Activated CD4-positive, alpha-beta T cell treated with anti-CD3 and anti-CD28 coated beads for 48 hours (primary cell): ENCODE measurements around the gene MLLT6.
A peak's percentile ranks its signal among the peaks of the same experiment; 100 is the strongest.

ENCODE experiments used
- DNase-seq: peaks from one replicate; pipeline ENCODE4 v3.0.0-alpha.2; 2020

MLLT6 gene

DNA sequence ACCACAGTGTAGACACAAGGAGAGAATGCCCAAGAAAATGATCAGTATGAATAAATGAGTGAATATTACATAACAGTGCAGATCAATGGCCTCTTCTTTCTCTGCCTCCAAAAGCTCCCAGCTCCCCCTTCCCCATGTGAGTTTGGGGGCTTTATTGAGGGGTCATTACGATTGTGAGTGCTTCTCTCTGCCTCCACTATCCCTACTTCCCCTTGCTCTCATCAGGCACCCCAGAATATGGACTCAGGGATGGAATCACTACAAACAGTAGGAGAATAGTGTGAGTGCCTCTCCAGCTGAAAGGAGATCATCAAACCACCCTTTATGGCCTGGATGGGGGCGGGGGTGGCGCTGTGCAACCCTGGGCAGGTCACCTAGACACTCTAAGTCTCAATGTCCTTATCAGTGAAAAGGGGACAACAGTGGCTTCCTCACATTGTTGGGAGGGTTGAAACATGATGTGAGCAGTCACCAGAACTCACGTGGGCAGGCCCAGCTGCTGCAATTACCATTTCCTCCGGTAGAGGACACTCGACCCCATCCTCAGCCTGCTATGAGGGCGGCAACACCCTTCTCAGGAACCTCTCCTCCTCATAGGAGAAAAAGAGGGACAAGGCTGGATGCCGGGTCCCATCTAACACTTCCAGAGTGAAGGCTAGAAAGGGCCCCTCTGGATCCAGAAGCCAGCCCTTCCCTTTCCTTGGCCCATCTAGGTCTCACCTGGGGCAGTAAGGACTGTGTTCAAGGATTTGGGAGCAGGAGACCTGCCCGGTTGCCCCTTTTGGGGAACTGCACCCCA, 28.2 kb upstream of the MLLT6 start:
- DNase-seq: peak; percentile 90

DNA sequence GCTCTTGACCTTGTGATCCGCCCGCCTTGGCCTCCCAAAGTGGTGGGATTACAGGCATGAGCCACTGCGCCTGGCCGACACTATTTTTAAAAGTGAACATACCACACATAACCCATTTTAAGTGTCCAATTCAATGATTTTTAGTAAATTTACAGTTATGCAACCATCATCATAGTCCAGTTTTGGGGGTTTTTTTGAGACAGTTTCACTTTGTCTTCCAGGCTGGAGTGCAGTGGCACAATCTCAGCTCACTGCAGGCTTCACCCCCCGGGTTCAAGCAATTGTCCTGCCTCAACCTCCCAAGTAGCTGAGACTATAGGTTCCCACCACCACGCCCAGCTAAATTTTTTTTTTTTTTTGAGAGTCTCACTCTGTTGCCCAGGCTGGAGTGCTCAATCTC, 27.3 kb upstream of the MLLT6 start:
- DNase-seq: no peak

DNA sequence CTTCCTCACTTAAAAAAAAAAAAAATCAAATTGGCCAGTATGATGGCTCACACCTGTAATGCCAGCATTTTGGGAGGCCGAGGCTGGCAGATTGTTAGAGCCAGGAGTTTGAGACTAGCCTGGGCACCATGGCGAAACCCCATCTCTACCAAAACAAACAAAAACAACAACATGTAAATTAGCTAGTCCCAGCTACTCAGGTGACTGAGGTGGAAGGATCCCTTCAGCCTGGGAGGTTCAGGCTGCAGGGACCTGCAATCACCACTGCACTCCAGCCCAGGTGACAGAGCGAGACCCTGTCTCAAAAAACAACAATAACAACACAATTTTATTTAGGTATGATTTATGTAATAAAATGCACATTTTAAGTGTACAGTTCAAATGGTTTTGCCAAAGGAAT, 24.0 kb upstream of the MLLT6 start:
- DNase-seq: no peak

DNA sequence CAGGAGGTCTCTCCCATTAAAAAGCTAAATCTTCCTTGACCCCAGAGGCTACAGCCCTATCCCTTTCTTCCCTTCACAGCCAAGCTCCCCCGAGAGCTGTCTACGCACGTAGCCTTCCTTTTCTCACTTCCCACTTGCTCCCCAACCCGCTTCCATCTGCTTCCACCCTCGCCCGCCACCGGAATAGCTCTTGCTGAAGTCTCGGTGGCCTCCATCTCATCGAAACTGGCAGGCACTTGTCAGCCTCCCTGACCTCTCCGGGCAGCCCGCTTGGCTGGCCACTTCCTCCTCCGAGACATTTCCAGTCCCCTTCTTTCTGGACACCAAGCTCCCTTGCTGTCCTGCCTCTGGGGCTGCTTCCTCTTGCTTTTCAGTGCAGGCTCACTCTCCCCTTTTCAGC, 19.6 kb upstream of the MLLT6 start:
- no peak for DNase-seq

DNA sequence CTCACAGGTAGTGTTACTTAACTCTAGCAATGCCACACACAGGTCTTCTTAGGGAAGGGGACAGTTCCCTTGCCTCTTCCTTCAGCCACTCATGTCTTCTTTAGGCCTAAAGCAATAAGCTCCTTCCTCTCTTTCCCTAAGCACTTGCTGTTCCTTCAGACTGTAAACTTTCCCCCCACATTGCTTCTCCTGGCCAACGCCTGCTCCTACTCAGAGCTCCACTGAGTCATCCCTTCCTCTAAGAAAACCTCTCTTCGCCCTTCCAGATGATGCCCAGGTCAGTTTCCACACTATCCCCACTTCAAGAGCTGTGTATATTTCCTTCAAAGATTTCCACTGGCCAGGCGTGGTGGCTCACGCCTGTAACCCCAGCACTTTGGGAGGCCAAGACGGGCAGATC, 17.8 kb upstream of the MLLT6 start:
- DNase-seq: no peak

DNA sequence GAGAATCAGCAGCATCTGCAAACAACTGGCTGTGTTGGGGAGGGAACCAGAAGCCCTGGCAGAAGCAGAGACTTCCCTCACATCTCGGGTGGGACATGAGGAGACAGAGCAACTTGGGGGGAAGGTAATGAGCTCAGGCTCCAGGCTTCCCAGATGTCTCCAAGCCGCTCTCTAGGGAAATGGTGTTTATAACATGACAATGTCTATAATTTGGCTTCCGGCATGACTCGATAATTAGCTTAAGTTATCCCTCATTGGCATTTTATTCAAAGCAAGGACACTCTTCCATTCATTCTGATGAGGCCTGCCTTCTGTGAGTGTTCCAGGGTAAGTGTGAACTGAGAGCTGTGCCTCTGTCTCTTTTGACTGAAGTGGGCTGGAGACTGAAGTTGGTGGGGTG, 14.7 kb upstream of the MLLT6 start:
- no peak for DNase-seq

DNA sequence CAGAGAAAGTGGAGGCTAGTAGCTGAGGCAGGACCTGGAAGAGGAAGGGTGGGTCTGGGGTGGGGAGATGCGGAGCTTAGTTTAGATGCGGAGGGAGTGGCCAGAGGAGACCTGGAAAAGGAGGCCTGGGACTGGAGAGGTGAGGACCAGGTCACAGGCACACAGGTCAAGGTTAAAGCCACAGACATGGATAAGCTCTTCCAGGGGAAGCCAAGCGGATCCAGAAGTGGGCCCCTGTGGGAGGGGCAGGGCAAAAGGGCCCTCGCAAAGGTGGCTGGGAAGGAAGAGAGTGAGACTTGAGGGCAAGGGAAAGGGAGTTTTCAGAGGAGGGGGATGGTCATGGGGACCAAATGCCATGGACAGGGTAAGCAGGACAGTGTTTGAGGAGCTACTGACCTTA, 13.9 kb upstream of the MLLT6 start:
- DNase-seq: no peak

DNA sequence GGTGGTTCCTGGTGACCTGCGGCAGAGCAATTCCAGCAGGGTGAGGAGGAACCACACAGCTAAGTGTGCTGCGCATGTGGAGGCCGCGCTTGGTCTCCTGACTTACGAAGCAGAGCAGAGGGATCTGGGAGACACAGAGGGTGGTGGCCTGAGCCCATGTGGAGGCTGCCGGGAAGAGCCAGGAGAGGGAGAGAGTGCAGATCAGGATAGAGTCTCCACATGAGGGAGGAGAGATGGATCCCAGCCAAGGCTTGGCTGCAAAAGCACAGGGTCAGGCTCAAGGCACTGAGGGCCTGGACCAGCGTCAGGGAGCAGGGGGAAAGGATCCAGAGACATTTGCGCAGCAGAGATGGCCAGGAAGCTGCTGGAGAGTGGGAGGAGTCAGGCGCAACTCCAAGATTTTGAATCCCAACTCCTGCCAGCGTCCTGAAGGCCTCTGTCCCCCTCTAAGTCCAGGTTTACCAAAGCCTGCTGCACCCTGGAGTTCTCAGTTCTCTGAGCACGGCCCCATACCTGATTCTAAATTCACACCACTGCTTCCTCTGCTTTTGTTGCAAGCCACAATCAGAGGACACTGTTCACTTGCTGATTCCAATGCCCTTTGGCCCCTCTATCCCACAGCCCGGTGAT, 11.3 kb upstream of the MLLT6 start:
- no peak for DNase-seq

DNA sequence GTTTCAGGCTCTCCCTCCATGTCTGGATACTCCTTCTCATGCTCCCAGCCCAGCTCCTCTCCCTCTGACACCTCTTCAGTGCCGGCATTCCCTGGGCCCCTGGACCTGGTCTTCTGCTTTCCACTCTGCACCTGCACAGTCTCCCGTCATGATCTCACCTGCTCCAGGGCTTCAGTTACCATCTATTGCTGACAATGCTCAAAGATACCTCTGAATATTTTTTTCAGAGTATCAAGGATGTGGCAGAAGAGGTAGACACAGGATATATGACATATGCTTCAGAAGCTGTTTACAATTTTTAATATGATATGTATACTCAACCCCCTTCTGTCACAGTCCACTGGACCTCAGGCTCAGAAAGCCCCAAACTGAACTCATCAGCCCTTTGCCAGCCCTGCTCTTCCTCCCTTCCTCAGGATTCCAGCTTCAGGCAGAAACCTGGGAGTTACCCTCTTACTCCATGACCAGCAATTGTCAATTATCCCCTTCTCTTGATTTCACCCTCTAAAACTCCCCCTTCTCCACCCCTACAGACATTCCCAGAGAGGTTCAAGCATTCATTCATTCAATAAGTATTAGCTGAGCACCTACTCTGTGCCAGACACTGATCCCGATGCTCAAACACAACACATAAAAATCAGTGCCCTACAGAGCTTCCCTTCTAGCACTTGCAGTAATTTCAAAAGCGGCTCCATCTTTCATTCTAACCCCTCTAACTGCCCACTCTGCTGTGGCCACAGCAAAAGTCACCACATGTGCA, 7.8 kb upstream of the MLLT6 start:
- no peak for DNase-seq

DNA sequence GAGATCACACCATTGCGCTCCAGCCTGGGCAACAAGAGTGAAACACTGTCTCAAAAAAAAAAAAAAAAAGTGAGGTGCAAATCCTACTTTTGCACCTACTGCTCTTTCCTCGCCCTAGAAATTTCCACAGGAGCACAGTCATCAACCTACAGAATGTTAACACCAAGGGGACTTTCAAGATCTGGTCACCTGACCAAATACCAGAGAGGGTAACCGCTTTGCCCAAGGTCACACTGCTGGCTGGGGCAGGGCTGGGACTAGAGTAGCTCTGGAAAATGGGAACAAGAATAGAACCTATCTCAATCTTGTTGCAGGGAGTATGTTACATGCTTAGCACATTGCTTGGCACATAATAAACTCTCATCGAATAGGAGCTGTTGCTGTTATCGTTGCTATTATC, 6.3 kb upstream of the MLLT6 start:
- no peak for DNase-seq

DNA sequence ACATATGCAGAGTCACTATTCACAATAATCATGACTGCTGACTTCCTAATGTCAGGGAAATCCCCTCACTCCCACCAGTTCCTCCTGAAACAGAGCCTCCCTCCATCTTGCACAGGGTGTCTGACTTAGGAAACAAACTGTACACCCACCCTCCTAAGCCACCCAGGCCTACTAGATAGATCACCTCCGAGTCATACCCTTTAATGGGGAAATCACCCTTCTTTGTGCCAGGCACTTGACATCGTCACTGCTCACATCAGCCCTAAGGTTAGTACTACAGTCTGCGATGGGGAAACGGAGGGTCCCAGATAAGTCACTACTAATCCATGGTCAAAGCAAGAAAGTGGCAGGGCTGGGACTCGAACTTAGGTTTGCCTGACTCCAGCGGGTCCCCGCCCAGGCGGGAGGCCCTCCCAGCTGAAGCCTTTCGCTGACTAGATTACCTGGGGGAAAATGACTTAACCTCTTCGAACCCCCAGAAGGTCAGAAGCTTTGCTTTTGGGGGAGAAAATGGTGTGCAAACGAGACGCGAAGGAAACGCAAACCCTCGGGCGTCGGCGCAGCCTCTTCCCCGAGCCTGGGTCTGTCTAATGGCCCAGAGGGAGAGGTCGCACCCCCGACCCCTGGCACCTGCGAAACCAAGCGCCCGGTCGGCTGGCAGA, 3.4 kb upstream of the MLLT6 start:
- peak; percentile 94 for DNase-seq

DNA sequence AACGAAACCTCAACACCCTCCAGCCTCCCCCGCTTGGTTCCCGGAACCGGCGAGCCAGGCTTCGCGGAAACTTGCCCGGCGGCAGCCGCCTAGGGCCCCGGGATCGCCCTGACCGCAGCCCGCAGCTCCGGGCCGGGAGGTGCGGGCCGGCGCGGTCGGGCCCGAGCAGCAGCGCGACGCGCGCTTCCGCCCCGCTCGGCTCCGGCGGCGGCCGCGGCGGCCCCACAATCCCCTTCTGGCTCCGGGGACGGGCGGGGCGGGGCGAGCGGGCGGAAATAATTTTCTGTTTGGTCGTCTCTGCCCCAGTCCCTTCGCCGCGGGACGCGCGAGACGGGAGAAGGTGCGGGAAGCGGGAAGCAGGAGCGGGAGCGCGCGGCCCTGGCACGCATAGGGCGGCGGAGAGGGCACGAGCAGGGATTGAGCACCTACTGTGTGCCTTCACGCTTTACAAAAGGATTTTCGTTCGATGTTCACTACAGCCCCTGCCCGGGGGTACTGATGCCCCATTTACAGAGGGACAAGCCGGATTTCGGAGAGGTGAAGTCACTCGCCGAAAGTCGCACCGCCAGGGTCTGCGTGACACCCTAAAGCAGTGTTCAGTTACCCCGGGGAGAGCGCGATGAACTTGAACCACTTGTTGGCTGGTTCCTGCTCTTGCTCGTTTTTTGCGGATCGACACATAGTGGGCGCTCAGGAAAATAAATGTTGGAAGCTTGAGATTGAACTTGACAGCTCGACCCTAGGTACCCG, 2.7 kb upstream of the MLLT6 start:
- DNase-seq: peak; percentile 87

DNA sequence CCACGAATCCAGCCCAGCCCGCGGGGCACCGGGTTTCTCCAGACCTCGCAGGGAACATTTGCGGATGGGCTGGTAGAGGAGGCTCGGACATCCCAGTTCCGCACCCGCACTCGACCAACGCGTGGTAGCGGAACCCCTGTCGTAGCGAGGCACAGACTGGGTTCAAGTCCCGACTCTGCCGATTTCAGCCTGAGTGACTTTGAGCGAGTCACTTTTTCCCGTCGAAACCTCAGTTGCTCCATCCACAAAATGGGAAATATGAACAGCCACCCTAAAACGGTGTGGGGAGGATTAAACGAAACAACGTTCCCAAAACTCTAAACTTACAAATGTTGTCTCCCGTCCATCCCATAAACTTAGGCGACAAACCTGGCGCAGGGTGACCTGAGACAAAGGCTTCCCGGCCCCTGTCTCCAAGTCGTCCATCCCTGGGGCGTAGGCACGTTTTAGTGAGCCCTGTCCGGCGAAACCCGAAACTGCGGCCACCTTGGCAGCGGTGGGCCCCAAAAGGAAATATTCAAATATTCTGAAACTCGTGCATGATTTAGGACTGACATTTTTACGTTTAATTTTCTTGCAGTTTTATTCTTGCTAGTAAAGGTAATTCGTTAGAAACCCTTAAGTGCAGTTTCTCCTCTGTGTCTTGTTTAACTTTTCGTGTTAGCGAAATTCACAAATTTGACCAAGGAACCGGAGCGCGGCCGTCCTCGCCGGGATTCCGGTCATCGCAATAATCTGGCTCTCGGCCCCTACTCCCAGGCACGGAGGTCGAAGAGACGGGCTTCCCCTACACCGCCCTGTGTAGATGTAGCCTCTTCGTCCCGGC, 1.9 kb upstream of the MLLT6 start:
- DNase-seq: peak; percentile 53

DNA sequence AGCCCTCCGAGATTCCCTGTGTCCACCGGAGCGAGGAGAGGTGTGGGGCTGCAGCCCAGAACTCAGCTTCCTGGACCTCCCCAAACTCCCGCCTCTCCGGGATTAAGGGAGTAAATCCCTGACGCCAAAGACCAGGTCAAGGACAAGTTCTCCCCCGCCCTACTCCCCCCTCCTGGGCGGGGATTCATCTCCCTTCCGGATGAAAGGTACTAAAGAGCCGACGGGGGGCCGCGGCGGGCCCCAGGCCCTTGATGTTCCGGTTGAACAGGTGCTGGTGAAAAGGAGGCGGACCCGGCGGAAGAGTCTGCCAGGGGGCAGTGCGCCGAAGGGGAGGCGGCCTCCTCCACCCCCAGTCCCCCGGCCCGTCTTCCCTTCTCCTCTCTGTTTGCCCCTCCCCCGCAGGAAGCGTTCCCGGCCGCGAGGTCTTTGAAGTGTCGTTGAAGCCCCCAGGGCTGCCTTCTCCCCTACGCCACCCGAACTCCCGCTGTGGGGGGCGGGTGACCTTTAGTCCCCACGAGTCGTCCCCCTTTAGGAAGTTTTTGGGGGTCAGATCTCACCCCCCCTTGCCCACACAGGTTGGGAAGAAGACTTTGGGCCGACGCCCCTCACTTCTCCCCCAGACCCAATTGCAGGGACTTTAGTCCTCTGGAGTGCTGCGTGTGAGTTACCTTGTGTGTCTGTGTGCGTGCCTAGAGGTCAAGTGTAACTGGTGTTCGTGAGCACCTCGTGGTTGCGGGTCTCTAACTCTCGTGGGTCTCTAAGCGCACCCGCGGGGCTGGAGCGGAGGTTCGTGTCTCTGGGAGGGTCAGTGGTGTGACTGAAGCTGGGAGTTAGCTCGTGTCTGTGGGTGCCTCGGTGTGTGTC, 1.1 kb upstream of the MLLT6 start:
- DNase-seq: peak; percentile 93

DNA sequence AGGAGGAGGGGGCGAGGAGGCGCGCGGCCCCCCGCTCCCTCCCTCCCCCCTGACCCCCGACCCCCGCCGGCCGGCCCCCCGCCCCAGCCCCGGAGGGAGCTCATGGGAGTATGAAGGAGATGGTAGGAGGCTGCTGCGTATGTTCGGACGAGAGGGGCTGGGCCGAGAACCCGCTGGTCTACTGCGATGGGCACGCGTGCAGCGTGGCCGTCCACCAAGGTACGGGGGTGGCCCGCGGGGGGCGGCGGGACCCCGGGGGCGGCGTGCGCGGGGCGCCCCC, 390 bp downstream of the MLLT6 start:
- DNase-seq: no peak

DNA sequence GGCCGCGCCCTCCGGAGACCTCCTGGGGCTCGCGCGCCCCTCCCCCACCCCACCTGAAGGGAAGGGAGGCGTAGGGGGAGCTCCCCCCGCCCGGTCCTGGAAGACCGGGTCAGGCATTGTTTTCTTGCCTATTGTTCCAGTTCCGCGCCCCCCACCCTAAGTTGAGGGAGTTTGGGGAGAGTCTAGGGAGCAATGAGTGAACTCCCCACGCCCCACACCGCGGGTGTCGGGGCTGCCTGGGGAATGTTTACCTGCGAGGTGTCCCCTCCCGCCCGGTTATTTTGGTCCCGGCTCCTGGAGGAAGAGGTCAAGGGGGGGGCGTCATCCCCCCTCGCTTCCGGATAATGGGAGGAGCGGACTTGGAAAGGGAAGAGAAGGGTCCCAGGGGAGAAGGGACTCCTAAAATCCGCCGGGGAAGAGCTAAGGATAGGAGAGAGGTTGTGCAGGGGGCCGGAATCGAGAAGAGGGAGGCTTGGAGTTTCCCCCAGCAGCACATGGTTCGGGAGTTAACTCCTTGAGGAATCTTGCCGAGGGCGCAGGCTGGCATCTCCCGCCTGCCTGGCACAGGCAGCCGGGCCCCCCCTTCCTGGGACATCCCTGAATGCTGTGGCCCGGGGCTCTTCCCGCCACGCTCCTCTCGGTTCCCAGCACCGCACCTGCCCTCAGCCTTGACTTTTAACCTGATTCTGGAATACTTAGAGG, 881 bp downstream of the MLLT6 start:
- DNase-seq: peak; percentile 45

DNA sequence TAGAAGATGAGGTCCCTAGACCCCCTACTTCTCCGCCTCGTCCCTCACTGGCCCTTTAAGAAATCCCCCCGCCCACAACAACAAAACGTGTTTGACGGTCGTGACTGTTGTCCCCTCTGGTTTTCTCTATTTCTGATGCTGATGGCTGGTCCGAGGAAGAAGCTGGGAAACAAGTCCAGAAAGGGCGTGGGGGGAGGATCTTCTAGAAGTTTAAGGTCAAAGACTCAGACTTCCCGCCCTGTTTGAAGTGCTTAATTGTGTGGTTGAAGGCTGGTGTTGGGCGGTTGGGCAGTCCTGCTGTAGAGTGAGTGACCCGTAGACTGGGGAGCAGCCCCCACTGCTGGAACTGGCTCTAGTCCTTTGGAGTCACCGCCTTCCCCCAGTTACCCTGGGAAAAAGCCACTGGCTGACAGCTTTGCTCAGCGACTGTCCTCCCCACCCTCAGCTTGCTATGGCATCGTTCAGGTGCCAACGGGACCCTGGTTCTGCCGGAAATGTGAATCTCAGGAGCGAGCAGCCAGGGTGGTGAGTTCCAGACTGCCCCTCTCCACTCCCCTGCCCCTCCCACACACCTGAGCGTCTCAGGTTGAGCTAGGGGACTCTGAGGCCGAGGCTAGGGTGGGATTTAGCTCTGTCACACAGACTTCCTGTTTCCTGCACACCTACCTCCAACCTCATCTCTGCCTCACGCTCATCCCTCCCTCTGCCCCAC, 1.6 kb downstream of the MLLT6 start:
- DNase-seq: peak; percentile 38

DNA sequence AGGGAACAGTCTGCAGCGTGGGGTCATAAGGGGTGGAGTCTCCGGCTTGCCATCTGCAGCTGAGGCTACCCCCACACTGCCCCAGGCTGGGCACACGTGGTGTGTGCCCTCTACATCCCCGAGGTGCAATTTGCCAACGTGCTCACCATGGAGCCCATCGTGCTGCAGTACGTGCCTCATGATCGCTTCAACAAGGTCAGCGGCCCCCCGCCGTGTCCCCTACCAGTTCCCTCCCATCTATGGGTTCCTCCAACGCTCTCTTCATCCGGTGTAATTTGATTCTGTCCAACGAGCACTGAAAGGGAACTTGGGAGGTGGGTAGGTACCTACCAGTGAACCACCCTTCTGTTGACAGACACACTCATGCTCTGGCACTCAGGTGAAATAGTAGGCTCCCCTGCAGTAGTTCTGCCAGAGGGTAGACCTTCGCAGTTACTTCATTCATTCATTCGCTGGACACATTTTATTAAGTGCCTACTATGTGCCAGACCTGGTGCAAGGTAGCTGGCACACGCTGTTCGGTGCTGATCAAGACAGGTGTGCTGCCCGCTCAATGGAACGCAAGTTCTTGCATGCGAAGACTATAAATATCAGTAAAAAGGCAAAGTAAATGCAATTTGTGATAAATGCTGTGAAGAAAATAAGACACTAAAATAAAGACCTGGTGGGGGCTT, 2.7 kb downstream of the MLLT6 start:
- no peak for DNase-seq
